IPS-18a (cell line): ENCODE measurements around the gene PLXNA1.

ENCODE experiments used
- H3K27ac ChIP-seq: one replicate; pipeline ENCODE4 v1.5.1; 2013; ENCODE audit warnings: low read length
- H3K27me3 ChIP-seq: one replicate; pipeline ENCODE4 v1.6.1; 2013; ENCODE audit warnings: mild to moderate bottlenecking, low read length; ENCODE audit not compliant: control insufficient read depth, insufficient read depth
- H3K36me3 ChIP-seq: one replicate; pipeline ENCODE4 v1.6.1; 2013; ENCODE audit warnings: low read depth, low read length; ENCODE audit not compliant: control insufficient read depth
- H3K4me1 ChIP-seq: one replicate; pipeline ENCODE4 v1.6.1; 2013; ENCODE audit warnings: low read depth, low read length; ENCODE audit not compliant: control insufficient read depth
- H3K4me3 ChIP-seq: one replicate; pipeline ENCODE4 v1.5.1; 2013; ENCODE audit warnings: low read length
- H3K9ac ChIP-seq: one replicate; pipeline ENCODE4 v1.6.1; 2013; ENCODE audit warnings: mild to moderate bottlenecking, low read length, moderate library complexity
- H3K9me3 ChIP-seq: one replicate; pipeline ENCODE4 v1.6.1; 2013; ENCODE audit warnings: low read depth, low read length; ENCODE audit not compliant: control insufficient read depth

PLXNA1 gene

DNA sequence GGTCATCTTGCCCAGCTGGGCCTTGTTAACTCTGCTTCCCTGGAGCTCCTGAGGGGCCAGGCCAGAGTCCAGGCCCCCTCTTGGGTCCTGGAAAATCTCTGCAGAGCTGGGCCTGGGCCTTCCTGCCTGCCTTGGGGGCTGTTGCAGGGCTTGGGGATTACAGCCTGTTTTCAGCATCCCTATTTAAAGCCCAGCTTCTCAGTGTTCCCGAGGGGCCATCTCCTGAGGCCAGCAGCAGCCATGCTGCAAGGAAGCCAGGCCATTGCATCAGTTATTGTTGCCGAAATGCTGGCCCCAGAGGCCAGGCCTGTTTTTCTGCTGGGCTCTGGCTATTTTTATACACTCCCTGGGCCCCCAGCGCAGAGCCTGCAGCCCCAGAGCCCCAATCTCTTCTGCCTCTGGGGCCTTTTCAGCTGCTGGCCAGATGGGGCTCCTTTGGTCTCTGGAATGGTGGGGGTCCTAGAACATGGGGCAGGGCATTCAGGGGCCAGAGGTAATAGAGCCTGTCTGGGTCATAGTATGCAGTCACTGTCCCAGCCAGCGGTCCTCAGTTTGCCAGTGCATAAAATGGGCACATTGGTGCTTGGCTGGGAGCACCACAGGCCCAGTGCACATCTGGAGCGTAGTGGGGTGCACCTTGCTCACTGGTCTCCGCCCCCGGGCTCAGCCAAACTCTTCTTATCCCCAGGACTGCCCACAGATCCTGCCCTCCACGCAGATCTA, 28.5 kb downstream of the PLXNA1 start:
- H3K9ac ChIP-seq, result no peak overlapping the region
- no peak overlapping the region for H3K27ac ChIP-seq
- H3K36me3 ChIP-seq, result peaks cover 14% of the 10 kb centered on the region
- H3K27me3 ChIP-seq, result no peaks in the 10 kb centered on the region
- H3K4me1 ChIP-seq, result no peaks in the 10 kb centered on the region
- H3K4me3 ChIP-seq, result no peak overlapping the region
- H3K9me3 ChIP-seq, result no peaks in the 10 kb centered on the region

DNA sequence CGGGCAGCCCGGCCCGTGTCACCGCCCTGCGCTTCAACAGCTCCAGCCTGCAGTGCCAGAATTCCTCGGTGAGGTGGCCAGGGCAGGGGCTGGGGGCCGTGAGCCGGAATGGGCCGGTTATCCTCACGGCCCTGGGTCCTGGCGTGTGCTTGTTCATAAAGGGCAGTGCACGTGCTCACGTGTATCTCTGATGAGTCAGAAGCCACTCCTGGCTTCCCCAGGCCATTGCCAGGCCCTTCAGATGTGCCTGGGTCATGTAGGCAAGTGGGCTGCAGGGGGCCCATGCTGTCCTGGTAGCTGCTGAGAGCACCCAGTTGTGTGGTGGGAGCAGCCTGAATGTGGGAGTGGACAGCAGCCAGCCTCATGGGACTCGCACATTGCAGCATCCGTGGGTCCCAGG, 29.2 kb downstream of the PLXNA1 start:
- Histone ChIP-seq H3K4me3 (no peak overlapping the region), H3K9me3 (no peaks in the 10 kb centered on the region), H3K36me3 (peaks cover 19% of the 10 kb centered on the region), H3K27ac (no peak overlapping the region), H3K27me3 (no peaks in the 10 kb centered on the region), H3K9ac (no peak overlapping the region), H3K4me1 (no peaks in the 10 kb centered on the region)

DNA sequence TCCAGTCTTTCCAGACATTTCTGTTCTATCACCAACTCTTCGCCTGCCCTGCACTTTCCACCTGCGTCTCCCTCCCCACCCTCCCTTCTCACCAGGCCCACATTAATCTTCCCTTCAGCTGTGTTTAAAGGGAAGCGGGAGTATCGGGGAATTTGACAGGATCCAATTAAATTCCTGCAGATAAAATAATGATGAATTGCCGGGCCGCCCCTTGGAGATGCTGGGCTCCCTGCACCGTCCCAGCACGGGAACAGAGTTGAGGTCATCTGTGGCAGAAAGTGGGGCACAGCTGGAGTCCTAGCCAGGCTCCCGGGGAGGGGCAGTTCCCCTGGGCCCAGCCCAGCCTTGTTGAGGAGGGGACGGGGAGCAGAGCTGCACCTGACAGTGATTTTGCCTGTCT, 30.3 kb downstream of the PLXNA1 start:
- no peak overlapping the region for H3K27ac ChIP-seq
- H3K27me3 ChIP-seq, result no peaks in the 10 kb centered on the region
- H3K9me3 ChIP-seq, result no peaks in the 10 kb centered on the region
- no peaks in the 10 kb centered on the region for H3K4me1 ChIP-seq
- H3K36me3 ChIP-seq, result peaks cover 29% of the 10 kb centered on the region
- H3K9ac ChIP-seq, result no peak overlapping the region
- no peak overlapping the region for H3K4me3 ChIP-seq

DNA sequence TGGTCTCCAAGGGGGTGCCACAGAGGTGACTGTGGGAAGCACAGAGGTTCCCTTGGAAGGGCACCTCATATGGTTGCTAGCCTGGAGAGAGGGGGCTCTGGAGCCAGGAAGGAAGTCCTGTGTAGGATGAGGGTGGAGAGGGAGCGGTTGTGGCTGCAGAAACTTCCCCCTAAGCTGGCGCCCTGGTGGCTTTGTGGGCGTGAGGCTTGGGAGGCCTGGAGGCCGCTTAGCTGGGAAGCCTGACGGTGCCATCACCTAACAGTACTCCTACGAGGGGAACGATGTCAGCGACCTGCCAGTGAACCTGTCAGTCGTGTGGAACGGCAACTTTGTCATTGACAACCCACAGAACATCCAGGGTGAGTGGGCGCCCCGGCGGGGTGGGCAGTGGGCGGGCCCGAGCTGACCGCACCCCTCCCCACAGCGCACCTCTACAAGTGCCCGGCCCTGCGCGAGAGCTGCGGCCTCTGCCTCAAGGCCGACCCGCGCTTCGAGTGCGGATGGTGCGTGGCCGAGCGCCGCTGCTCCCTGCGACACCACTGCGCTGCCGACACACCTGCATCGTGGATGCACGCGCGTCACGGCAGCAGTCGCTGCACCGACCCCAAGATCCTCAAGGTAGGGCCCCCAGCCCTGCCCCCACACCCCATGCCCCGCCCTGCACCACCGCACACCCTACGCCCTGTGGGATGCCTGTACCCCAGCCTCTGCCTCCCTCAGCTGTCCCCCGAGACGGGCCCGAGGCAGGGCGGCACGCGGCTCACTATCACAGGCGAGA, 31.0 kb downstream of the PLXNA1 start:
- no peaks in the 10 kb centered on the region for H3K27me3 ChIP-seq
- no peaks in the 10 kb centered on the region for H3K9me3 ChIP-seq
- H3K4me3 ChIP-seq, result no peak overlapping the region
- no peak overlapping the region for H3K9ac ChIP-seq
- H3K36me3 ChIP-seq, result peaks cover 34% of the 10 kb centered on the region
- no peaks in the 10 kb centered on the region for H3K4me1 ChIP-seq
- H3K27ac ChIP-seq, result no peak overlapping the region

DNA sequence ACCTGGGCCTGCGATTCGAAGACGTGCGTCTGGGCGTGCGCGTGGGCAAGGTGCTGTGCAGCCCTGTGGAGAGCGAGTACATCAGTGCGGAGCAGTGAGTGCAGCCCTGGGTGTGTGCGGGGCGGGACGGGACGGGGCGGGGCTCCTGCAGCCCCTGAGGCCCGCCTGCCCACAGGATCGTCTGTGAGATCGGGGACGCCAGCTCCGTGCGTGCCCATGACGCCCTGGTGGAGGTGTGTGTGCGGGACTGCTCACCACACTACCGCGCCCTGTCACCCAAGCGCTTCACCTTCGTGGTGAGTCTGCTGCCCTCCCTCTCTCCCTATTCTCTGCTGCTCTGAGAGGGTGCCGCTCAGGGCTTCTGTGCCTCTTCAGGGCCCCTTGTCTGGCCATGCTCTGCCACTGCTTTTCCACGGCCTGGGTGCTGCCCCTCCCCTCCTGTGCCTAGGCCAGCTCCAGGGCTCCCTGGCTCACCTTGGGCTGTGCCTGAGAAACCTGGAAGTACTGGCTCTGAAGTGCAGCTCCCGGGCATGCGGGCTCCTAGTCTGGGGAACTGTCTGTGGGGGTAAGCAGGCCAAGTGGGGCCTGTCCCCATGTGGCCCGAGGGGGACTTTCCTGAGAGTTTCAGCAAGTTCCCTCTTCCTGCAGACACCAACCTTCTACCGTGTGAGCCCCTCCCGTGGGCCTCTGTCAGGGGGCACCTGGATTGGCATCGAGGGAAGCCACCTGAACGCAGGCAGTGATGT, 31.8 kb downstream of the PLXNA1 start:
- Histone ChIP-seq H3K36me3 (peaks cover 40% of the 10 kb centered on the region), H3K27me3 (no peaks in the 10 kb centered on the region), H3K4me3 (no peak overlapping the region), H3K9me3 (no peaks in the 10 kb centered on the region), H3K27ac (no peak overlapping the region), H3K4me1 (no peaks in the 10 kb centered on the region), H3K9ac (no peak overlapping the region)

DNA sequence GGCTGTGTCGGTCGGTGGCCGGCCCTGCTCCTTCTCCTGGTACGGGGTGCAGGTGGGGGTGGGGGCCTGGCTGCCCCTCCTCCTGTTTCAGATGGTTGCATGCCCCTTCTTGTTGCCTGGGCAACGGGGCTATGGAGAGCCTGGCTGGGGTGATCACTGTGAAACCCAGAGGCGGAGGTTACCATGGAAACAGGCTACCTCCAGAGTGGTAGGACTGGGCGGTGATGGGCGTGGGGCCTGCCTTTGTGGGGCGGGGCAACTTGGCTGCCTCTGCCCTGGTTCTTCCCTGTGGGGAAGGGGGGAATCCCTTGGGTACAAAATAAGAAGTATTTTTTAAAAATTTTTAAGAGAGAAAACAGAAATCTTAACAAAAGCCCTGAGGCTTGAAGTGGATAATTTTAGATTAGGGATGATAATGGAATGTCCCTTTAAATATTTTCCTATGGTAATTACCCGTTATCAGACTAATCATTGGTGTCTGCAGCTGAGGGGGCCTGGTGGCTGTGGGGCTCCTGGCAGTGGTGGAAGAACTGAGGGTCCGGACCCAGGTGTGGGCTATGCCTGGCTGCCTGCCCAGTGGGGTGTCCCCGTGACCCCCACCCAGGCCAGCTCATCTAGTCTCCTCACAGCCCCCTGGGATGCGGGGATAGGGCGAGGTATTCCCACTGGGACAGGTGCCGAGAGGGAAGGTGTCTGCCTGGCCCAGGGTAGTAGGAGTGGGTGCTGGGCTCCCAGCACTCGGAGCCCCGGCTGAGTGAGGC, 32.5 kb downstream of the PLXNA1 start:
- Histone ChIP-seq H3K27me3 (no peaks in the 10 kb centered on the region), H3K36me3 (peaks cover 47% of the 10 kb centered on the region), H3K4me1 (no peaks in the 10 kb centered on the region), H3K9me3 (no peaks in the 10 kb centered on the region), H3K27ac (no peak overlapping the region), H3K9ac (no peak overlapping the region), H3K4me3 (no peak overlapping the region)

DNA sequence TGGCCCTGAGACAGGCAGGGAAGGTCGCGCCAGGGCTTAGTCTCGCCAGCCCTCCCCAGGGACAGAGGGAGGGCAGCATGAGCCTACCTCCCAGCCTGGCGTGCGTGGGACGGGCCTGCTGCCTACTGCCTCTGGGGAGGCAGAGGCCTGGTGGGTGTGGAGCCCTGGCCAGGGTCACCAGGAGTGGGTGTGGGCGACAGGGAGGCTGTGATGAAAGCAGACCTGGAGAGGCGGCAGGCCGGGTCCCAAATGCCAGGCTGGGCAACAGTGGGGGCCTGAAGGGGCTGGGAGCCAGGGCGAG, 33.1 kb downstream of the PLXNA1 start:
- no peaks in the 10 kb centered on the region for H3K27me3 ChIP-seq
- H3K27ac ChIP-seq, result no peak overlapping the region
- H3K9ac ChIP-seq, result no peak overlapping the region
- peaks cover 50% of the 10 kb centered on the region for H3K36me3 ChIP-seq
- no peaks in the 10 kb centered on the region for H3K9me3 ChIP-seq
- H3K4me3 ChIP-seq, result no peak overlapping the region
- no peaks in the 10 kb centered on the region for H3K4me1 ChIP-seq

DNA sequence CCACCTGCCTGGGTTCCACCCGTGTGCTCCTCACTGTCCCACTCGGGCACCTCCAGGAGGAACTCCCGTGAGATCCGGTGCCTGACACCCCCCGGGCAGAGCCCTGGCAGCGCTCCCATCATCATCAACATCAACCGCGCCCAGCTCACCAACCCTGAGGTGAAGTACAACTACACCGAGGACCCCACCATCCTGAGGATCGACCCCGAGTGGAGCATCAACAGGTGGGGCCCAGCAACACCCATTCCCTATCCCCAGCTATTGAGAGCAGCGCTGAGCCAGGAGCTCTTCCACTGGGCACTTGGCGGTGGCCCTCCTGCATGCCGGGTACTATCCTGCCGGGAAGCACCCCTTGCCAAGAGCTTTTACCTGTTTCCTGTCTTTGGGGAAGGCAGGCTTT, 33.5 kb downstream of the PLXNA1 start:
- Histone ChIP-seq H3K36me3 (peaks cover 55% of the 10 kb centered on the region), H3K9ac (no peak overlapping the region), H3K4me1 (no peaks in the 10 kb centered on the region), H3K27me3 (no peaks in the 10 kb centered on the region), H3K27ac (no peak overlapping the region), H3K9me3 (no peaks in the 10 kb centered on the region), H3K4me3 (no peak overlapping the region)

DNA sequence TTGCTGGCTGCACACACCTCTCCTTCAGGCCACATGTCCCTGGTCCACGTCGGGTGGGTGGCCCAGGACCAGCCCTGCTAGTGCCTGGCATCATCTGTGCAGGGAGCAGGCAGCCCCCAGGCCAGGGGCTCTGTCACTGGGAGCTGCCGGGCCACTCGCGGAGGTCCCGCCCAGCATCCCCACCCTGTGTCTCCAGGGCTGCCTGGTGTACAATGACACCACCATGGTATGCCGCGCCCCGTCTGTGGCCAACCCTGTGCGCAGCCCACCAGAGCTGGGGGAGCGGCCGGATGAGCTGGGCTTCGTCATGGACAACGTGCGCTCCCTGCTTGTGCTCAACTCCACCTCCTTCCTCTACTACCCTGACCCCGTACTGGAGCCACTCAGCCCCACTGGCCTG, 34.3 kb downstream of the PLXNA1 start:
- Histone ChIP-seq H3K36me3 (peaks cover 57% of the 10 kb centered on the region), H3K4me3 (no peak overlapping the region), H3K4me1 (no peaks in the 10 kb centered on the region), H3K27me3 (no peaks in the 10 kb centered on the region), H3K9me3 (no peaks in the 10 kb centered on the region), H3K9ac (no peak overlapping the region), H3K27ac (no peak overlapping the region)

DNA sequence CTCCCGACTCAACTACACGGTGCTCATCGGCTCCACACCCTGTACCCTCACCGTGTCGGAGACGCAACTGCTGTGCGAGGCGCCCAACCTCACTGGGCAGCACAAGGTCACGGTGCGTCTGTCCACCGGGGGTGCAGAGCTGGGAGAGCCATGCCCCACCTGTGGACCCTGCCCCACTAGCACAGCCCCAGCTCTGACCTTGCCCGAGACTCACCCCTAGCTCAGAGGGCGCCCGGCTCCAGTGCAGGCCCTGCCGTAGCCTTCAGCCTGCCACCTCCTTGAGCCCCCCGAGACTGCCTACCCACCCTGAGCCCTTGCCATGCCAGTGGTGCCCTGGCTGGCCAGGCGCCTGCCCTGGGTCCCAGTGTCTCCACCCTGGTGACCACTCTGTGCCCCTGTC, 34.9 kb downstream of the PLXNA1 start:
- H3K27me3 ChIP-seq, result no peaks in the 10 kb centered on the region
- H3K27ac ChIP-seq, result no peak overlapping the region
- H3K9ac ChIP-seq, result no peak overlapping the region
- H3K4me3 ChIP-seq, result no peak overlapping the region
- peaks cover 61% of the 10 kb centered on the region for H3K36me3 ChIP-seq
- no peaks in the 10 kb centered on the region for H3K9me3 ChIP-seq
- H3K4me1 ChIP-seq, result no peaks in the 10 kb centered on the region

DNA sequence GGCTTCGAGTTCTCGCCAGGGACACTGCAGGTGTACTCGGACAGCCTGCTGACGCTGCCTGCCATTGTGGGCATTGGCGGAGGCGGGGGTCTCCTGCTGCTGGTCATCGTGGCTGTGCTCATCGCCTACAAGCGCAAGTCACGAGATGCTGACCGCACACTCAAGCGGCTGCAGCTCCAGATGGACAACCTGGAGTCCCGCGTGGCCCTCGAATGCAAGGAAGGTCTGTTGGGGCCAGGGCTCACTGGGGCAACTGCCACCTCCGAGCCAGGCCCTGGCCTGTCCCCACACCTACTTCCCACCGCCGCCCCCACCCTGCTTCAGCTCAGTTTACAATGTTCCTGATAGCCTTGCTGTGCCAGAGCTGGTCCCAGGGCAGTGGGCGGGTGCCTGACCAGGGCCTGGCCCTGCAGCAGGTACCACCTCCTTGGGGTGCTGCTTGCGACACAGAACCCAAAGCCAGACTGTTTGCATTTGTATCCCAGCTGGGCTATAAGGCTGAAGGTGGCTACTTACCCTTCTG, 35.5 kb downstream of the PLXNA1 start:
- Histone ChIP-seq H3K27me3 (no peaks in the 10 kb centered on the region), H3K9ac (no peak overlapping the region), H3K27ac (no peak overlapping the region), H3K9me3 (no peaks in the 10 kb centered on the region), H3K36me3 (peaks cover 66% of the 10 kb centered on the region), H3K4me3 (no peak overlapping the region), H3K4me1 (no peaks in the 10 kb centered on the region)
